Endothelial cell of umbilical vein (primary cell): Measurements from ENCODE around the gene CRLF3. TPM values are rescaled to one million over a fixed set of nuclear protein-coding genes. Genes with fewer than 3 reads are reported as not detected.

ENCODE experiments used
- BruUV-seq: library from RNA; stranded (reverse); fragments of 400-500 nt; replicated peaks from 2 replicates; lab custom pipeline; 2021; lab: Mats Ljungman, UMichigan
- CTCF ChIA-PET: fragments of 300-600, 350-600 bp; sonication (Branson Sonifier 250); formaldehyde crosslinking; loops from one replicate; lab custom pipeline; 2021; ENCODE audit warnings: antibody characterized with exemption, inconsistent platforms; lab: Charles Lee
- POLR2A ChIA-PET: fragments of 300-600, 350-600 bp; sonication (Branson Sonifier 250); formaldehyde crosslinking; loops from one replicate; lab custom pipeline; 2021; ENCODE audit warnings: antibody characterized with exemption, inconsistent platforms; lab: Charles Lee
- DNase-seq: peaks from one replicate; pipeline ENCODE4 v3.0.0-alpha.2; 2011; ENCODE audit warnings: low read depth, low spot score
- FAIRE-seq: peaks from 2 replicates; lab custom pipeline; 2011; peaks lifted over from hg19 to GRCh38; lab: Jason Lieb, UNC
- H2AFZ ChIP-seq: 2 replicates; pipeline ENCODE4 v1.6.0; 2012; ENCODE audit warnings: low read depth, low read length, control low read depth, inconsistent platforms
- H3K27ac ChIP-seq: 2 replicates; pipeline ENCODE4 v1.5.1; 2011; ENCODE audit warnings: low read depth, mild to moderate bottlenecking, control low read depth, low read length, moderate library complexity; ENCODE audit not compliant: insufficient read depth
- H3K27me3 ChIP-seq, 2 experiments: 2 replicates each; pipeline versions ENCODE4 v1.6.0 to v1.6.1; 2011; ENCODE audit warnings: low read length in 2 of 2, mixed read lengths in 1 of 2; ENCODE audit not compliant: control insufficient read depth in 2 of 2, insufficient read depth in 2 of 2
- H3K36me3 ChIP-seq, 2 experiments: 2 replicates in 1 of 2; 3 replicates in 1 of 2; pipeline ENCODE4 v1.5.1; 2011; ENCODE audit warnings: low read length in 2 of 2, mild to moderate bottlenecking in 1 of 2, moderate library complexity in 1 of 2; ENCODE audit not compliant: control insufficient read depth in 2 of 2, insufficient read depth in 2 of 2; ENCODE audit errors: extremely low read depth in 1 of 2
- H3K4me1 ChIP-seq: 3 replicates; pipeline ENCODE4 v1.5.1; 2011; ENCODE audit warnings: mild to moderate bottlenecking, low read length; ENCODE audit not compliant: control insufficient read depth, insufficient read depth; ENCODE audit errors: extremely low read depth
- H3K4me2 ChIP-seq: 2 replicates; pipeline ENCODE4 v1.6.1; 2011; ENCODE audit warnings: low read length, control low read depth, mixed read lengths; ENCODE audit not compliant: insufficient read depth
- H3K4me3 ChIP-seq, 3 experiments: fragments of 200-600 bp in 1 of 3; sonication (generic), shearing (Covaris generic) in 1 of 3; replicated peaks in 1 of 3; 2 replicates each; pipeline ENCODE4 v1.5.1; 2011 to 2016; ENCODE audit warnings: control low read depth in 3 of 3, low read length in 3 of 3, mild to moderate bottlenecking in 2 of 3, inconsistent platforms in 1 of 3, low read depth in 1 of 3, moderate library complexity in 1 of 3; ENCODE audit not compliant: insufficient read depth in 1 of 3
- H3K79me2 ChIP-seq: 2 replicates; pipeline ENCODE4 v1.6.0; 2012; ENCODE audit warnings: low read length, inconsistent platforms; ENCODE audit not compliant: control insufficient read depth, insufficient read depth
- H3K9ac ChIP-seq: replicated peaks from 2 replicates; pipeline ENCODE3; 2011; ENCODE audit warnings: low read length, control low read depth; ENCODE audit not compliant: insufficient read depth; ENCODE audit errors: extremely low read depth
- H3K9me1 ChIP-seq: replicated peaks from 3 replicates; pipeline ENCODE4 v1.6.0; 2011; ENCODE audit warnings: mild to moderate bottlenecking, low read length; ENCODE audit not compliant: control insufficient read depth, insufficient read depth; ENCODE audit errors: extremely low read depth
- H3K9me3 ChIP-seq: replicated peaks from 2 replicates; pipeline ENCODE4 v1.5.1; 2012; ENCODE audit warnings: low read length, inconsistent platforms; ENCODE audit not compliant: control insufficient read depth, insufficient read depth
- H4K20me1 ChIP-seq: replicated peaks from 2 replicates; pipeline ENCODE3; 2011; ENCODE audit warnings: mild to moderate bottlenecking, low read length; ENCODE audit not compliant: control insufficient read depth, insufficient read depth; ENCODE audit errors: extremely low read depth
- CTCF ChIP-seq, 2 donors: IDR thresholded peaks; 1 replicate in 1 of 2; 2 replicates in 1 of 2; pipeline ENCODE4 v1.5.1; 2011; ENCODE audit warnings: low read length in 2 of 2, mild to moderate bottlenecking in 2 of 2, moderate library complexity in 2 of 2, control low read depth in 1 of 2, inconsistent platforms in 1 of 2, low read depth in 1 of 2; ENCODE audit not compliant: insufficient read depth in 1 of 2; ENCODE audit errors: extremely low read depth in 1 of 2
- EZH2 ChIP-seq: IDR thresholded peaks from 2 replicates; pipeline ENCODE4 v1.6.1; 2012; ENCODE audit warnings: borderline replicate concordance, low read depth, mild to moderate bottlenecking, moderate library complexity, low read length, inconsistent platforms; ENCODE audit not compliant: severe bottlenecking
- FOS ChIP-seq: IDR thresholded peaks from 2 replicates; pipeline ENCODE4 v1.6.1; 2011; ENCODE audit warnings: mild to moderate bottlenecking, low read length, moderate library complexity, borderline replicate concordance; ENCODE audit not compliant: insufficient read depth
- GATA2 ChIP-seq: IDR thresholded peaks from 2 replicates; pipeline ENCODE4 v1.7.0; 2011; ENCODE audit warnings: low read depth, mild to moderate bottlenecking, moderate library complexity, mixed read lengths, low read length; ENCODE audit not compliant: insufficient read length, insufficient read depth
- JUN ChIP-seq: IDR thresholded peaks from 2 replicates; pipeline ENCODE4 v1.6.1; 2011; ENCODE audit warnings: borderline replicate concordance, low read depth; ENCODE audit not compliant: insufficient read length, insufficient read depth
- MYC ChIP-seq: IDR thresholded peaks from one replicate; pipeline ENCODE4 v1.6.1; 2011; ENCODE audit warnings: mild to moderate bottlenecking, low read depth, low read length
- POLR2A ChIP-seq: IDR thresholded peaks from 2 replicates; pipeline ENCODE4 v1.6.1; 2012; ENCODE audit warnings: low read depth, mild to moderate bottlenecking, control low read depth, low read length
- POLR2AphosphoS5 ChIP-seq: IDR thresholded peaks from 2 replicates; pipeline ENCODE4 v1.6.1; 2012; ENCODE audit warnings: low read depth, mild to moderate bottlenecking, control low read depth, low read length, moderate library complexity; ENCODE audit not compliant: insufficient read depth
- dilution Hi-C: fragments of 300-500 bp; cut with MboI; formaldehyde crosslinking; loops from one replicate; pipeline ENCODE4 v1.15.0; 2019; ENCODE audit warnings: low sequenced_read_pairs; ENCODE audit not compliant: extremely low pct_ligation_motif_present
- intact Hi-C: fragments of 100-400 bp; cut with micrococcal nuclease; formaldehyde crosslinking; loops from one replicate; pipeline ENCODE4 v1.10.0; 2022
- polyA plus RNA-seq, 4 experiments: library from polyadenylated mRNA; depleted of rRNA in 3 of 4; stranded (reverse) in 3 of 4; unstranded in 1 of 4; fragments of >200 nt; gene quantifications; 2 replicates each; pipeline versions ENCODE4 v1.2.1 to v1.2.3, GENCODE V29; 2011 to 2012; ENCODE audit warnings: missing spikeins in 1 of 4
- total RNA-seq: library from RNA; stranded (reverse); gene quantifications from 2 replicates; pipeline ENCODE4 v1.2.3, GENCODE V29; 2021
- TF ChIP-seq, protein P1 (sequence below): IDR thresholded peaks from 2 replicates; pipeline ENCODE4 v1.6.1; 2011; ENCODE audit not compliant: insufficient read depth, insufficient read length

Gene CRLF3
- total and polyA plus RNA-seq, 2 donors (not counting 3 experiments of a cell fraction or from before 2014, with no cell fraction given), result 10.1 to 15.4 TPM

DNA sequence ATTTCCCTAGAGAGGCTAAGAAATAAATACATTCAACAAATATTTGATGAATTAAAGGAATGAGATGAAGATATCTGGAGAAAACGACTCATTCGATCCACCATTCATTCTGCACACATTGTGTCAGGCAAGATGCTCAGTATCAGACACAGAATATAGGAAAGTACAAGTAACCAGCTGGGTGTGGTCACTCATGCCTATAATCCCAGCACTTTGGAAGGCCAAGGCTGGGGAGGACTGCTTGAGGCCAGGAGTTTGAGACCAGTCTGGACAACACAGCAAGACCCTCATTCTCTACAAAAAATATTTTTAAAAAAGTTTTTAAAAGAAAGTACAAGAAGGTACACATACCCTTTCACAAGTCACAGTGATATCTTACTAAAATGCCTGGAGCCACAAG is 42.3 kb downstream of the CRLF3 start:
- POLR2A ChIA-PET, result no interaction called here
- no TSS peak for BruUV-seq

More for the DNA sequence above, 42.3 kb downstream of the CRLF3 start:
- Histone ChIP-seq H4K20me1 (no peaks in the 10 kb centered on the region), H3K9ac (no peak overlapping the region), H3K27me3 (no peaks in the 10 kb centered on the region), H3K79me2 (no peaks in the 10 kb centered on the region), H3K4me1 (no peaks in the 10 kb centered on the region), H3K4me2 (no peak overlapping the region), H3K9me3 (no peaks in the 10 kb centered on the region), H3K9me1 (no peaks in the 10 kb centered on the region), H3K27ac (no peak overlapping the region), H2AFZ (no peak overlapping the region), H3K4me3 (no peak overlapping the region), H3K36me3 (peaks cover 3 to 5% of the 10 kb centered on the region in 2 experiments)
- FAIRE-seq (no peak), DNase-seq (no peak)
- intact Hi-C loops (no loop called here), dilution Hi-C loops (no loop called here)
- CTCF ChIA-PET, result no interaction called here
- TF ChIP-seq GATA2 (no peak), JUN (no peak), POLR2AphosphoS5 (no peak), FOS (no peak), CTCF (IDR thresholded peaks at IDR 0.05; ENCODE audit: extremely low read depth in 1 of 2, insufficient read depth in 1 of 2, low read depth in 1 of 2, low read length in 2 of 2) (no peak), MYC (no peak), POLR2A (no peak), EZH2 (no peak)
- TF ChIP-seq, protein P1, sequence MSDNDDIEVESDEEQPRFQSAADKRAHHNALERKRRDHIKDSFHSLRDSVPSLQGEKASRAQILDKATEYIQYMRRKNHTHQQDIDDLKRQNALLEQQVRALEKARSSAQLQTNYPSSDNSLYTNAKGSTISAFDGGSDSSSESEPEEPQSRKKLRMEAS, result no peak
